OCI-LY3 (cell line): Measurements from ENCODE around the gene KBTBD12.

Experiments
- CTCF ChIP-seq: fragments of 200-600, 300-600 bp; sonication (generic); IDR thresholded peaks from 2 replicates; pipeline ENCODE4 v1.5.1; 2014; ENCODE audit warnings: antibody characterized with exemption, low read length, low read depth
- EZH2phosphoT487 ChIP-seq: fragments of 200-600 bp; shearing (Covaris generic); IDR thresholded peaks from 2 replicates; pipeline ENCODE4 v1.6.1; 2018; ENCODE audit warnings: antibody characterized with exemption, mixed run types, low read depth

- TF ChIP-seq CTCF (no peak), EZH2phosphoT487 (no peak)
These were observed 99.5 kb downstream of the KBTBD12 start for GRCh38 chr3:128014548-128014947.
